OCI-LY3 (cell line): ENCODE measurements around the gene TMEM74B.

Source experiments
- H2AFZ ChIP-seq: fragments of 200-600, 300-600 bp; shearing (Covaris generic); 2 replicates; pipeline ENCODE4 v1.6.0; 2014; ENCODE audit warnings: antibody characterized with exemption, low read depth, low read length
- H3K27ac ChIP-seq: fragments of 200-600, 300-600 bp; sonication (generic); 2 replicates; pipeline ENCODE4 v1.5.1; 2014; ENCODE audit warnings: mild to moderate bottlenecking, low read length, moderate library complexity, mixed read lengths
- H3K27me3 ChIP-seq: fragments of 200-600, 300-600 bp; sonication (generic); 2 replicates; pipeline ENCODE4 v1.6.1; 2014; ENCODE audit warnings: low read depth, low read length, mixed read lengths
- H3K36me3 ChIP-seq: fragments of 200-600, 300-600 bp; sonication (generic); replicated peaks from 2 replicates; pipeline ENCODE3; 2014; ENCODE audit warnings: low read depth, low read length, mixed read lengths
- H3K4me1 ChIP-seq: fragments of 300-600, 200-600 bp; sonication (generic); 2 replicates; pipeline ENCODE4 v1.6.1; 2014; ENCODE audit warnings: low read length, mixed read lengths
- H3K4me2 ChIP-seq: fragments of 200-600, 300-600 bp; sonication (generic); 2 replicates; pipeline ENCODE4 v1.6.1; 2014; ENCODE audit warnings: low read length, mixed read lengths
- H3K4me3 ChIP-seq: fragments of 300-600, 200-600 bp; sonication (generic); 2 replicates; pipeline ENCODE4 v1.5.1; 2014; ENCODE audit warnings: antibody characterized with exemption, mild to moderate bottlenecking, low read length, moderate library complexity
- H3K79me2 ChIP-seq: fragments of 300-600, 200-600 bp; shearing (Covaris generic); 2 replicates; pipeline ENCODE4 v1.6.1; 2014; ENCODE audit warnings: mild to moderate bottlenecking, low read length, mixed read lengths
- H3K9ac ChIP-seq: fragments of 300-600, 200-600 bp; shearing (Covaris generic); 2 replicates; pipeline ENCODE4 v1.6.0; 2014; ENCODE audit warnings: mild to moderate bottlenecking, low read length, moderate library complexity
- H3K9me3 ChIP-seq: fragments of 200-600, 300-600 bp; shearing (Covaris generic); 2 replicates; pipeline ENCODE4 v1.6.1; 2014; ENCODE audit warnings: low read length, mixed read lengths; ENCODE audit not compliant: insufficient read depth
- H4K20me1 ChIP-seq: fragments of 200-600, 300-600 bp; sonication (generic); 2 replicates; pipeline ENCODE4 v1.6.1; 2016; ENCODE audit warnings: low read length, mixed read lengths; ENCODE audit not compliant: insufficient read depth
- CTCF ChIP-seq: fragments of 200-600, 300-600 bp; sonication (generic); IDR thresholded peaks from 2 replicates; pipeline ENCODE4 v1.5.1; 2014; ENCODE audit warnings: antibody characterized with exemption, low read length, low read depth
- EZH2phosphoT487 ChIP-seq: fragments of 200-600 bp; shearing (Covaris generic); IDR thresholded peaks from 2 replicates; pipeline ENCODE4 v1.6.1; 2018; ENCODE audit warnings: antibody characterized with exemption, mixed run types, low read depth

TMEM74B gene

GRCh38 chr20:1131354-1131753 lies 53.4 kb downstream of the TMEM74B start:
- TF ChIP-seq CTCF (no peak), EZH2phosphoT487 (no peak)

GRCh38 chr20:1130847-1131246 lies 53.9 kb downstream of the TMEM74B start:
- no peak for TF ChIP-seq CTCF
- no peak for TF ChIP-seq EZH2phosphoT487
- peaks cover 41% of the 10 kb centered on the region for H3K79me2 ChIP-seq
- no peaks in the 10 kb centered on the region for H3K27me3 ChIP-seq
- H3K4me3 ChIP-seq, result peak overlapping the region; percentile 29; the same call in 1 of the 2 replicates
- no peak overlapping the region for H2AFZ ChIP-seq
- H4K20me1 ChIP-seq, result no peaks in the 10 kb centered on the region
- H3K4me1 ChIP-seq, result peaks cover 10% of the 10 kb centered on the region
- H3K36me3 ChIP-seq, result peaks cover 82% of the 10 kb centered on the region
- no peaks in the 10 kb centered on the region for H3K9me3 ChIP-seq
- peak overlapping the region; percentile 35 for H3K27ac ChIP-seq
- H3K9ac ChIP-seq, result no peak overlapping the region; the same call in 1 of the 2 replicates
- H3K4me2 ChIP-seq, result peak overlapping the region; percentile 54

More at GRCh38 chr20:1131354-1131753, 53.4 kb downstream of the TMEM74B start:
- H2AFZ ChIP-seq, result no peak overlapping the region
- no peaks in the 10 kb centered on the region for H3K9me3 ChIP-seq
- peak overlapping the region; percentile 54 for H3K4me2 ChIP-seq
- peak overlapping the region; percentile 29; the same call in 1 of the 2 replicates for H3K4me3 ChIP-seq
- H3K27me3 ChIP-seq, result no peaks in the 10 kb centered on the region
- no peak overlapping the region; the same call in 1 of the 2 replicates for H3K27ac ChIP-seq
- H3K9ac ChIP-seq, result no peak overlapping the region; the same call in 1 of the 2 replicates
- no peaks in the 10 kb centered on the region for H4K20me1 ChIP-seq
- H3K79me2 ChIP-seq, result peaks cover 41% of the 10 kb centered on the region
- H3K36me3 ChIP-seq, result peaks cover 79% of the 10 kb centered on the region
- H3K4me1 ChIP-seq, result peaks cover 10% of the 10 kb centered on the region
